PC-3 (cell line): ENCODE measurements around the gene SLC25A30.

Experiments
- CTCF ChIP-seq: fragments of 300-600 bp; sonication (generic); conservative IDR thresholded peaks from 2 replicates; pipeline ENCODE4 v1.5.1; 2017; ENCODE audit warnings: antibody characterized with exemption, low read depth, mild to moderate bottlenecking, low read length
- EZH2phosphoT487 ChIP-seq: fragments of 300-600 bp; sonication (generic); IDR thresholded peaks from 2 replicates; pipeline ENCODE4 v1.6.1; 2018; ENCODE audit warnings: mild to moderate bottlenecking, antibody characterized with exemption, low read length, borderline replicate concordance

DNA sequence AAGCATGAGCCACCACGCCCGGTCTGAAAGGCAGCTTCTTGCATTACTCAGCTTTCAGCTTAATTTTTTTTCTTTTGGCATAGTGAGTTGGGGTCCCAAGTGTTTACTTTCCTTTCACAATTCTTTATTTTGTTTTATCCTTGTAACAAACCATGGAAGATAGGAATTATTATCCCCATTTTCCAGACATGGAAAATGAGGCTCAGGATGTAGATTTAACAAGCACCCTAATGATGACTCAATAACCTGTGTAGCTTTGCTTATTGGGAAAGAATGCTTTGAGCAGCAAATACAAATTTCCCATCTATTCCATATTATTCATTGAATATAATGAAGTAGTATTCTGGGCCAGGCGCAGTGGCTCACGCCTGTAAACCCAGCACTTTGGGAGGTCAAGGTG lies 33.1 kb upstream of the SLC25A30 start:
- TF ChIP-seq CTCF (no peak), EZH2phosphoT487 (no peak)
